ENCODE data around the gene LSM5.

DNA sequence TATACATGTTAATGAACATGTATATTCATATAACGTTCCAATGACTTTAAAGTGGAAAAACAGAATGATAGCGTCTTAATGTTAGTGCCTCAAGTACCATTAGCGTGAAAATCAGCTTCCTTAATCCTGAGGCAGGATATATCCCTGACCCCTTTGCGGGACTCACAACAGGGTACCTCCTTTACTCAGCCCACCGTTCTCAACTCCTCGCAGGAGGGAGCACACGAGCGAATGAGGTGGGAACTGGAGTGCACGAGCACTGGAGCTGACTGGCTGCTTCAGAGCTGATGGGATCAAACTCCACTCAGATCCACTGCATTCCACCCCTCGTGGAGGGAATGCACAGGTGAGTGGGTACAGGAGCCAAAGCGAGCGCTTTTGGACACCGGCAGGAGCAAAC is 41.2 kb upstream of the LSM5 start:
- TF ChIP-seq, protein P1, sequence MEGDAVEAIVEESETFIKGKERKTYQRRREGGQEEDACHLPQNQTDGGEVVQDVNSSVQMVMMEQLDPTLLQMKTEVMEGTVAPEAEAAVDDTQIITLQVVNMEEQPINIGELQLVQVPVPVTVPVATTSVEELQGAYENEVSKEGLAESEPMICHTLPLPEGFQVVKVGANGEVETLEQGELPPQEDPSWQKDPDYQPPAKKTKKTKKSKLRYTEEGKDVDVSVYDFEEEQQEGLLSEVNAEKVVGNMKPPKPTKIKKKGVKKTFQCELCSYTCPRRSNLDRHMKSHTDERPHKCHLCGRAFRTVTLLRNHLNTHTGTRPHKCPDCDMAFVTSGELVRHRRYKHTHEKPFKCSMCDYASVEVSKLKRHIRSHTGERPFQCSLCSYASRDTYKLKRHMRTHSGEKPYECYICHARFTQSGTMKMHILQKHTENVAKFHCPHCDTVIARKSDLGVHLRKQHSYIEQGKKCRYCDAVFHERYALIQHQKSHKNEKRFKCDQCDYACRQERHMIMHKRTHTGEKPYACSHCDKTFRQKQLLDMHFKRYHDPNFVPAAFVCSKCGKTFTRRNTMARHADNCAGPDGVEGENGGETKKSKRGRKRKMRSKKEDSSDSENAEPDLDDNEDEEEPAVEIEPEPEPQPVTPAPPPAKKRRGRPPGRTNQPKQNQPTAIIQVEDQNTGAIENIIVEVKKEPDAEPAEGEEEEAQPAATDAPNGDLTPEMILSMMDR (IDR thresholded peaks at IDR 0.05) = no peak
- no peak for TF ChIP-seq POLR2A (IDR thresholded peaks at IDR 0.05; ENCODE audit: low read depth)
